CD4-positive, alpha-beta T cell (primary cell): ENCODE measurements around the gene C1QL4. TPM values are rescaled to one million over a fixed set of nuclear protein-coding genes. Genes with fewer than 3 reads are reported as not detected.

Experiments
- ATAC-seq: fragments of 200-7000 bp; cut with Tn5 transposase; one replicate; pipeline ENCODE4 v1.10.0; 2022; ENCODE audit warnings: mild to moderate bottlenecking; ENCODE audit not compliant: poor library complexity
- CTCF ChIA-PET: fragments of 350-600 bp; sonication (Branson Sonifier 250); formaldehyde crosslinking; loops from one replicate; lab custom pipeline; 2021; ENCODE audit warnings: antibody characterized with exemption, inconsistent platforms; lab: Charles Lee
- POLR2A ChIA-PET: fragments of 350-600 bp; sonication (Branson Sonifier 250); formaldehyde crosslinking; loops from one replicate; lab custom pipeline; 2021; ENCODE audit warnings: antibody characterized with exemption, inconsistent platforms; lab: Charles Lee
- DNase-seq, 14 experiments: peaks; one replicate each; pipeline ENCODE4 v3.0.0-alpha.2; 2013 to 2020; ENCODE audit warnings: mixed read lengths in 2 of 14
- H3K27ac ChIP-seq, 2 donors: one replicate each; pipeline versions ENCODE4 v1.5.1 to v1.7.0; 2013; ENCODE audit warnings: low read length in 2 of 2, low read depth in 1 of 2, mild to moderate bottlenecking in 1 of 2
- H3K27me3 ChIP-seq, 2 experiments: 1 replicate in 1 of 2; 2 replicates in 1 of 2; pipeline versions ENCODE4 v1.6.1 to v1.7.0; 2013; ENCODE audit warnings: low read length in 2 of 2, control low read depth in 1 of 2, mild to moderate bottlenecking in 1 of 2, moderate library complexity in 1 of 2; ENCODE audit not compliant: insufficient read depth in 2 of 2, control insufficient read depth in 1 of 2
- H3K36me3 ChIP-seq: one replicate; pipeline ENCODE4 v1.6.1; 2013; ENCODE audit warnings: low read length, control low read depth; ENCODE audit not compliant: insufficient read depth
- H3K4me1 ChIP-seq: one replicate; pipeline ENCODE4 v1.6.1; 2013; ENCODE audit warnings: low read length, control low read depth; ENCODE audit not compliant: insufficient read depth
- H3K4me3 ChIP-seq: one replicate; pipeline ENCODE4 v1.5.1; 2013; ENCODE audit warnings: mild to moderate bottlenecking, low read length, moderate library complexity
- H3K9me3 ChIP-seq, 2 experiments: 1 replicate in 1 of 2; 2 replicates in 1 of 2; pipeline versions ENCODE4 v1.6.1 to v1.7.0; 2013; ENCODE audit warnings: low read length in 2 of 2, mild to moderate bottlenecking in 2 of 2, control low read depth in 1 of 2, moderate library complexity in 1 of 2; ENCODE audit not compliant: control insufficient read depth in 1 of 2, insufficient read depth in 1 of 2
- H3K27ac Mint-ChIP-seq: one replicate; pipeline ENCODE4 v1.8.0; 2020; ENCODE audit warnings: mixed read lengths
- H3K27me3 Mint-ChIP-seq: one replicate; pipeline ENCODE4 v1.8.0; 2021; ENCODE audit warnings: mixed read lengths
- H3K36me3 Mint-ChIP-seq: one replicate; pipeline ENCODE4 v1.8.0; 2021; ENCODE audit warnings: low read depth, mixed read lengths
- H3K4me1 Mint-ChIP-seq: one replicate; pipeline ENCODE4 v1.8.0; 2021; ENCODE audit warnings: low read depth, mixed read lengths
- H3K4me3 Mint-ChIP-seq: one replicate; pipeline ENCODE4 v1.8.0; 2020; ENCODE audit warnings: mild to moderate bottlenecking, mixed read lengths
- H3K9me3 Mint-ChIP-seq: one replicate; pipeline ENCODE4 v1.8.0; 2020; ENCODE audit warnings: mixed read lengths
- CTCF ChIP-seq: fragments of 200-600 bp; IDR thresholded peaks from one replicate; pipeline ENCODE4 v1.8.0; 2022; ENCODE audit warnings: antibody characterized with exemption, mild to moderate bottlenecking
- intact Hi-C, 2 experiments: fragments of 100-400 bp; cut with DNase I in 1 of 2; cut with micrococcal nuclease in 1 of 2; formaldehyde crosslinking; loops; one replicate each; pipeline versions ENCODE4 v1.15.1 to v1.9.0; 2023 to 2025; cut with DNase I, micrococcal nuclease
- total RNA-seq, 174 experiments: library from RNA in 2 of 174; stranded (reverse) in 2 of 174; gene quantifications; one replicate each; pipeline ENCODE4 v1.2.3 and lab custom pipeline; 2021 to 2026

The C1QL4 gene
- total RNA-seq, 2 experiments from 2014 or later = not detected

DNA sequence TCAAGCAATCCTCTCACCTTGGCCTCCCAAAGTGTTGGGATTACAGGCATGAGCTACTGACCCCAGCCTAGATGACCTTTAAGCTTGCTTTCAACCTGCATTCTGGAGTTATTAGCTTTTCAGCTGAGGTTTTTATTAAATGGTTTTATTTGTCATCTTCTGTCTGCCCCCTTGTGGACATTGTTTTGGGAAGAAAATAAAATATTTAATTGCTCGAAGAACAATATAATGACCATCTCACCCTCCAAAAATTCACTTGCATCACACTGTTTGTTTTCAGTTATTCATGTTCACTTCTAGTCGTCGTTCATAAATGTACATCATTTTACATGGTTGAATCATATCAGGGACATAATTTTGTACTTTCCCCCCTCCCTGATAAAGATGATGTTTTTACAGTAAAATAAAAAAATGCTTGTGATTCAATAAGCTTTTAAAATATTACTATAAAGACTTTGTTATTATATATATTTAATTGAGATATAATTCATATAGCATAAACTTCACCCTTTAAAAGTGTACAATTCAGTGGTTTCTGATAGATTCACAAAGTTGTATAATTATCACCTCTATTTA lies 20.2 kb upstream of the C1QL4 start:
- H3K9me3 Mint-ChIP-seq = no peaks in the 10 kb centered on the region
- Histone ChIP-seq H3K4me1 (peaks cover 3% of the 10 kb centered on the region), H3K4me3 (no peak overlapping the region), H3K27ac (no peak overlapping the region), H3K27me3 (peaks cover 18% of the 10 kb centered on the region in 2 experiments), H3K9me3 (no peaks in the 10 kb centered on the region), H3K36me3 (no peaks in the 10 kb centered on the region)
- no peaks in the 10 kb centered on the region for H3K36me3 Mint-ChIP-seq
- intact Hi-C loops = loop anchor here in 1 of 2 experiments (5.0 kb wide), 1 partner anchor 265 kb away; the partner anchor contains the start of gene PRPF40B
- no peak overlapping the region for H3K4me3 Mint-ChIP-seq
- H3K27me3 Mint-ChIP-seq = peaks cover 39% of the 10 kb centered on the region
- peak; percentile 49 for TF ChIP-seq CTCF
- DNase-seq = peak in 3 of 14 experiments; percentile 35 to 48 (median 45)
- CTCF ChIA-PET = interaction anchor here (0.5 to 3.6 kb wide), 10 partner anchors 9 to 223 kb away, joined by 3 to 85 read pairs (median 8); partner anchors contain the start of genes C1QL4, DNAJC22 and SPATS2
- POLR2A ChIA-PET = interaction anchor here (3.7 kb wide), 1 partner anchor 10 kb away, joined by 24 read pairs; the partner anchor contains the start of gene SPATS2
- H3K27ac Mint-ChIP-seq = no peak overlapping the region
- peaks cover 7% of the 10 kb centered on the region for H3K4me1 Mint-ChIP-seq
- ATAC-seq = no peak

DNA sequence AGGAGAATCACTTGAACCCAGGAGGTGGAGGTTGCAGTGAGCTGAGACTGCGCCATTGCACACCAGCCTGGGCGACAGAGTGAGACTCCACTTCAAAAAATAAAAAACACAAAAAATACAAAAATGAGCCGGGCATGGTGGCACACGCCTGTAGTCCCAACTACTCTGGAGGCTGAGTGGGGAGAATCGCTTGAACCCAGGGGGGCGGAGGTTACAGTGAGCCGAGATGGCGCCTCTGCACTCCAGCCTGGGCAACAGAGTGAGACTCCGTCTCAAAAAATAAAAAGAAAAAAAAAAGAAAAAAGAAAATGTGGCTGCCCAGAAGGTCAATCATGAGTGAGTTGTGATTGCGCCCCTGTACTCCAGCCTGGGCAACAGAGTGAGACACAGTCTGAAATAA lies 18.9 kb upstream of the C1QL4 start:
- Mint-ChIP-seq H3K4me1 (peaks cover 7% of the 10 kb centered on the region), H3K27me3 (peaks cover 50% of the 10 kb centered on the region), H3K36me3 (no peaks in the 10 kb centered on the region), H3K4me3 (no peak overlapping the region), H3K27ac (no peak overlapping the region), H3K9me3 (no peaks in the 10 kb centered on the region)
- no peak for TF ChIP-seq CTCF
- CTCF ChIA-PET = no interaction called here
- H3K4me1 ChIP-seq = peaks cover 3% of the 10 kb centered on the region
- H3K36me3 ChIP-seq = no peaks in the 10 kb centered on the region
- intact Hi-C loops = loop anchor here in 1 of 2 experiments (5.0 kb wide), 1 partner anchor 266 kb away; the partner anchor contains the start of gene PRPF40B
- H3K4me3 ChIP-seq = no peak overlapping the region
- peaks cover 22 to 24% of the 10 kb centered on the region in 2 experiments for H3K27me3 ChIP-seq
- DNase-seq = no peak
- H3K27ac ChIP-seq = no peak overlapping the region
- H3K9me3 ChIP-seq = no peaks in the 10 kb centered on the region
- POLR2A ChIA-PET = interaction anchor here (3.7 kb wide), 1 partner anchor 11 kb away, joined by 24 read pairs; the partner anchor contains the start of gene SPATS2
- ATAC-seq = no peak

- H3K36me3 ChIP-seq = no peaks in the 10 kb centered on the region
- no peak for DNase-seq
- H3K9me3 ChIP-seq = no peaks in the 10 kb centered on the region
- H3K4me1 ChIP-seq = peaks cover 10% of the 10 kb centered on the region
- no peak overlapping the region for H3K27ac Mint-ChIP-seq
- H3K9me3 Mint-ChIP-seq = no peaks in the 10 kb centered on the region
- no peak overlapping the region for H3K4me3 ChIP-seq
- CTCF ChIA-PET = interaction anchor here (1.5 kb wide), 1 partner anchor 10 kb away, joined by 6 read pairs; no protein-coding TSS in a partner anchor
- intact Hi-C loops = no loop called here
- peaks cover 1% of the 10 kb centered on the region for H3K4me1 Mint-ChIP-seq
- ATAC-seq = no peak
- no peak overlapping the region for H3K4me3 Mint-ChIP-seq
- POLR2A ChIA-PET = interaction anchor here (1.2 kb wide), 1 partner anchor 15 kb away, joined by 4 read pairs; the partner anchor contains the start of gene SPATS2
- peaks cover 48 to 55% of the 10 kb centered on the region in 2 experiments for H3K27me3 ChIP-seq
- H3K27ac ChIP-seq = no peak overlapping the region
- peaks cover 73% of the 10 kb centered on the region for H3K27me3 Mint-ChIP-seq
- H3K36me3 Mint-ChIP-seq = no peaks in the 10 kb centered on the region
- TF ChIP-seq CTCF = no peak
Measured at GRCh38 chr12:49352351-49352750, 15.4 kb upstream of the C1QL4 start.
